HepG2 (cell line): ENCODE results near the gene MED12L. TPM values are rescaled to one million over a fixed set of nuclear protein-coding genes. Genes with fewer than 3 reads are reported as not detected.

Experiments
- ATAC-seq: fragments of 200-7000 bp; cut with Tn5 transposase; 3 replicates; pipeline ENCODE4 v1.9.1; 2020; ENCODE audit warnings: mild to moderate bottlenecking, moderate library complexity
- BruUV-seq: library from RNA; stranded (reverse); fragments of 400-500 nt; replicated peaks from 2 replicates; lab custom pipeline; 2021; lab: Mats Ljungman, UMichigan
- CTCF ChIA-PET: fragments of 300-600 bp; formaldehyde crosslinking; extraction: SDS; loops from one replicate; lab custom pipeline; 2021; ENCODE audit warnings: low total read pairs, inconsistent platforms, low intra/inter-chr PET ratio; lab: Yijun Ruan, JAX
- POLR2A ChIA-PET: fragments of 350-600 bp; sonication (Branson Sonifier 250); formaldehyde crosslinking; loops from one replicate; lab custom pipeline; 2020; ENCODE audit warnings: antibody characterized with exemption, inconsistent platforms; lab: Yijun Ruan, JAX
- DNase-seq: peaks from one replicate; pipeline ENCODE4 v3.0.0-alpha.2; 2015; ENCODE audit warnings: low spot score
- FAIRE-seq: peaks from 3 replicates; lab custom pipeline; 2011; peaks lifted over from hg19 to GRCh38; lab: Jason Lieb, UNC
- H2AFZ ChIP-seq: one replicate; pipeline ENCODE4 v1.6.1; 2011; ENCODE audit warnings: low read length, inconsistent platforms
- H3K27ac ChIP-seq: fragments of 300-600 bp; 3 replicates; pipeline ENCODE4 v1.8.0; 2011; ENCODE audit warnings: mixed run types, mild to moderate bottlenecking, mixed read lengths, low read length, inconsistent platforms; ENCODE audit not compliant: insufficient read depth; ENCODE audit errors: extremely low read length
- H3K27me3 ChIP-seq, 2 experiments: fragments of 200-600 bp in 1 of 2; 2 replicates in 1 of 2; 3 replicates in 1 of 2; pipeline versions ENCODE4 v1.6.0 to v1.8.0; 2011; ENCODE audit warnings: low read length in 2 of 2, mild to moderate bottlenecking in 2 of 2, moderate library complexity in 2 of 2, inconsistent platforms in 1 of 2; ENCODE audit not compliant: insufficient read depth in 2 of 2, control insufficient read depth in 1 of 2
- H3K36me3 ChIP-seq, 2 experiments: fragments of 200-600 bp in 1 of 2; replicated peaks in 1 of 2; 2 replicates in 1 of 2; 3 replicates in 1 of 2; pipeline versions ENCODE4 v1.5.1 to v1.8.0; 2011; ENCODE audit warnings: low read length in 2 of 2, inconsistent platforms in 1 of 2; ENCODE audit not compliant: insufficient read depth in 2 of 2, control insufficient read depth in 1 of 2
- H3K4me1 ChIP-seq: 2 replicates; pipeline ENCODE4 v1.5.1; 2012; ENCODE audit warnings: low read length, inconsistent platforms; ENCODE audit not compliant: insufficient read depth
- H3K4me2 ChIP-seq: 2 replicates; pipeline ENCODE4 v1.6.0; 2011; ENCODE audit warnings: low read depth, low read length, inconsistent platforms
- H3K4me3 ChIP-seq, 3 experiments: fragments of 200-600 bp in 1 of 3; sonication (generic), shearing (Covaris generic) in 1 of 3; replicated peaks in 1 of 3; 2 replicates each; pipeline ENCODE4 v1.5.1; 2011 to 2016; ENCODE audit warnings: low read length in 3 of 3, inconsistent platforms in 2 of 3, low read depth in 2 of 3, mild to moderate bottlenecking in 2 of 3, control low read depth in 1 of 3, mixed read lengths in 1 of 3; ENCODE audit not compliant: insufficient read depth in 1 of 3
- H3K79me2 ChIP-seq: one replicate; pipeline ENCODE4 v1.6.1; 2011; ENCODE audit warnings: low read length, inconsistent platforms; ENCODE audit not compliant: insufficient read depth
- H3K9ac ChIP-seq: 2 replicates; pipeline ENCODE4 v1.6.0; 2011; ENCODE audit warnings: mild to moderate bottlenecking, low read depth, low read length, inconsistent platforms; ENCODE audit not compliant: insufficient read depth
- H3K9me3 ChIP-seq: 2 replicates; pipeline ENCODE4 v1.5.1; 2012; ENCODE audit warnings: mild to moderate bottlenecking, low read length
- H4K20me1 ChIP-seq: 2 replicates; pipeline ENCODE4 v1.6.0; 2011; ENCODE audit warnings: inconsistent platforms, mild to moderate bottlenecking, low read length, moderate library complexity; ENCODE audit not compliant: insufficient read depth
- ADNP ChIP-seq: sonication (generic); formaldehyde crosslinking; IDR thresholded peaks from 2 replicates; pipeline ENCODE4 v1.4.0; 2020; ENCODE audit warnings: missing genetic modification reagents
- DR1 ChIP-seq: sonication (generic); formaldehyde crosslinking; IDR thresholded peaks from 2 replicates; pipeline ENCODE4 v1.8.0; 2021; ENCODE audit warnings: mild to moderate bottlenecking, missing genetic modification reagents, inconsistent platforms
- ERF ChIP-seq: IDR thresholded peaks from 2 replicates; pipeline ENCODE4 v1.6.1; 2018; ENCODE audit warnings: missing biosample characterization, missing genetic modification reagents
- FOXA3 ChIP-seq: IDR thresholded peaks from 2 replicates; pipeline ENCODE4 v1.6.1; 2016; ENCODE audit warnings: missing genetic modification reagents, missing compliant biosample characterization
- PTBP1 ChIP-seq: fragments of 200-400 bp; formaldehyde crosslinking; IDR thresholded peaks from 2 replicates; pipeline ENCODE4 v1.6.1; 2018; ENCODE audit warnings: low read length, low read depth; ENCODE audit not compliant: poor library complexity, severe bottlenecking
- RORA ChIP-seq: sonication (generic); formaldehyde crosslinking; IDR thresholded peaks from 2 replicates; pipeline ENCODE4 v1.5.0; 2020; ENCODE audit warnings: mild to moderate bottlenecking, missing genetic modification reagents, moderate library complexity
- RXRB ChIP-seq: IDR thresholded peaks from 2 replicates; pipeline ENCODE4 v1.6.1; 2016; ENCODE audit warnings: borderline replicate concordance, missing genetic modification reagents, missing compliant biosample characterization
- SOX6 ChIP-seq, 2 experiments: fragments of 450-650 bp in 1 of 2; sonication (generic) in 1 of 2; formaldehyde crosslinking in 1 of 2; IDR thresholded peaks; 2 replicates each; pipeline versions ENCODE4 v1.4.0 to v1.6.1; 2017 to 2020; ENCODE audit warnings: antibody characterized with exemption in 1 of 2, mild to moderate bottlenecking in 1 of 2, missing genetic modification reagents in 1 of 2
- ZKSCAN8 ChIP-seq: IDR thresholded peaks from 2 replicates; pipeline ENCODE4 v1.6.1; 2016; ENCODE audit warnings: borderline replicate concordance, missing genetic modification reagents, missing compliant biosample characterization
- ZNF124 ChIP-seq: sonication (generic); formaldehyde crosslinking; IDR thresholded peaks from 2 replicates; pipeline ENCODE4 v1.4.0; 2020; ENCODE audit warnings: missing genetic modification reagents
- ZNF20 ChIP-seq: sonication (generic); formaldehyde crosslinking; IDR thresholded peaks from 2 replicates; pipeline ENCODE4 v1.4.0; 2020; ENCODE audit warnings: mild to moderate bottlenecking, moderate library complexity, missing genetic modification reagents
- ZNF354B ChIP-seq: sonication (generic); formaldehyde crosslinking; IDR thresholded peaks from 2 replicates; pipeline ENCODE4 v1.8.0; 2022; ENCODE audit warnings: mild to moderate bottlenecking, missing genetic modification reagents
- ZNF883 ChIP-seq: sonication (generic); formaldehyde crosslinking; IDR thresholded peaks from 2 replicates; pipeline ENCODE4 v1.5.1; 2020; ENCODE audit warnings: mild to moderate bottlenecking, missing genetic modification reagents; ENCODE audit errors: not compliant biosample characterization
- WGBS: methylation state at CpG from one replicate; pipeline ENCODE4 v1.1.6; 2017; ENCODE audit warnings: low lambda C conversion rate; 5-methylcytosine and 5-hydroxymethylcytosine counted together
- in situ Hi-C: cut with HindIII; loops from 2 replicates; pipeline ENCODE4 v1.10.0; 2017; ENCODE audit warnings: low pct_unique_long_range_greater_than_20kb; ENCODE audit not compliant: extremely low pct_ligation_motif_present
- intact Hi-C: fragments of 100-400 bp; cut with micrococcal nuclease; formaldehyde crosslinking; loops from one replicate; pipeline ENCODE4 v1.10.0; 2022; ENCODE audit not compliant: unreplicated experiment
- polyA plus RNA-seq, 8 experiments: library from polyadenylated mRNA; depleted of rRNA in 3 of 8; stranded (reverse) in 7 of 8; unstranded in 1 of 8; fragments of >200 nt; fragmentation: Illumina TruSeq in 4 of 8; extraction: Trizol in 4 of 8; gene quantifications; 2 replicates each; pipeline versions ENCODE4 v1.2.1 to v1.2.3, GENCODE V29; 2011 to 2016; ENCODE audit warnings: low read depth in 4 of 8, missing spikeins in 1 of 8, mixed read lengths in 1 of 8; ENCODE audit not compliant: insufficient read depth in 1 of 8
- total RNA-seq, 5 experiments: library from RNA; depleted of rRNA; stranded (reverse); fragments of >200 nt; fragmentation: Illumina TruSeq; extraction: Trizol; gene quantifications; 2 replicates each; pipeline ENCODE4 v1.2.3, GENCODE V29; 2016; ENCODE audit warnings: low read depth in 1 of 5
- TF ChIP-seq, protein P1 (sequence below): sonication (generic); formaldehyde crosslinking; IDR thresholded peaks from 2 replicates; pipeline ENCODE4 v1.5.0; 2020; ENCODE audit warnings: mild to moderate bottlenecking, missing genetic modification reagents, moderate library complexity
- TF ChIP-seq, protein P2 (sequence below): sonication (generic); formaldehyde crosslinking; IDR thresholded peaks from 2 replicates; pipeline ENCODE4 v1.5.0; 2020; ENCODE audit warnings: mild to moderate bottlenecking, missing genetic modification reagents, borderline replicate concordance

The MED12L gene
- total and polyA plus RNA-seq, 2 of the 13 experiments (the other 11 are each of a cell fraction or from before 2014, with no cell fraction given) = 0.07 to 0.64 TPM

DNA sequence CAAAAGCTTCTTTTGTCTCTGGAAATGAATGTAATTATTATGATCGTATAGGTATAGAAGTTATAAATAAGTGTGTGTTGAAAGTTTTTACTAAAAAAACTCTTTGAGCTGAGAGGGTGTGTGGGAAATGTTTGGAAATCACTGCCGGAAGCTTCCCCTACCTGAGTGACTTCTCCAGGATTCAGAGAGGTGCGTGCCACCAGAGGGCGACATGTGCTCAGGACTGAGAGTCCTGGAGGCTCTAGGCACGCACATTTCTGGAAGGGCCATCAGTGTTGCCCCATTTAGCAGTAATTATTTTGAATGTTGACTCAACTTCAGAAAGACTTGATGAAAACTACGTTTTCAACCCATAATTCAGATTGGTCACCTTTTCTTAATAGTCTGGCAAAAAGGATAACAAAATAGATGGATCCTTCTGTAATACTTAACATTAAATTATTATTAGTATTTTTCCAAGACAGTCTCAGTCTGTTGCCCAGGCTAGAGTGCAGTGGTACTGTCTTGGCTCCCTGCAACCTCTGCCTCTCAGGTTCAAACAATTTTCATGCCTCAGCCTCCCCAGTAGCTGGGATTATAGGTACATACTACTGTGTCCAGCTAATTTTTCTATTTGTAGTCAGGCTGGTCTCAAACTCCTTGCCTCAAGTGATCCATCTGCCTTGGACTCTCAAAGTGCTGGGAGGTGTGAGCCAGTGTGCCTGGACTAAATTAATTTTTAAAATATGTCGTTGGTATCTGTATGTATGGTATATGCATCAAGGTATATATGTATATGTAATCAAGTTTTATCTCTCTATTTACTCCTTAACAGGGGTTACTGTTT, 83.0 kb downstream of the MED12L start (continued):
- peak; percentile 23; the same call in 1 of the 2 replicates for TF ChIP-seq FOXA3 (CRISPR knock-in tag)
- TF ChIP-seq, protein P1, sequence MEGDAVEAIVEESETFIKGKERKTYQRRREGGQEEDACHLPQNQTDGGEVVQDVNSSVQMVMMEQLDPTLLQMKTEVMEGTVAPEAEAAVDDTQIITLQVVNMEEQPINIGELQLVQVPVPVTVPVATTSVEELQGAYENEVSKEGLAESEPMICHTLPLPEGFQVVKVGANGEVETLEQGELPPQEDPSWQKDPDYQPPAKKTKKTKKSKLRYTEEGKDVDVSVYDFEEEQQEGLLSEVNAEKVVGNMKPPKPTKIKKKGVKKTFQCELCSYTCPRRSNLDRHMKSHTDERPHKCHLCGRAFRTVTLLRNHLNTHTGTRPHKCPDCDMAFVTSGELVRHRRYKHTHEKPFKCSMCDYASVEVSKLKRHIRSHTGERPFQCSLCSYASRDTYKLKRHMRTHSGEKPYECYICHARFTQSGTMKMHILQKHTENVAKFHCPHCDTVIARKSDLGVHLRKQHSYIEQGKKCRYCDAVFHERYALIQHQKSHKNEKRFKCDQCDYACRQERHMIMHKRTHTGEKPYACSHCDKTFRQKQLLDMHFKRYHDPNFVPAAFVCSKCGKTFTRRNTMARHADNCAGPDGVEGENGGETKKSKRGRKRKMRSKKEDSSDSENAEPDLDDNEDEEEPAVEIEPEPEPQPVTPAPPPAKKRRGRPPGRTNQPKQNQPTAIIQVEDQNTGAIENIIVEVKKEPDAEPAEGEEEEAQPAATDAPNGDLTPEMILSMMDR (CRISPR knock-in tag) = peak; percentile 94
- 0 out of 2 replicates have a peak, but pooled peaks have one; percentile 24 for TF ChIP-seq ZKSCAN8 (CRISPR knock-in tag)
- peak; percentile 45; the same call in 1 of the 2 replicates for TF ChIP-seq ERF (CRISPR knock-in tag)
- 0 out of 2 replicates have a peak, but pooled peaks have one; percentile 45 for TF ChIP-seq ZNF124

GRCh38 chr3:151169262-151169947, 83.9 kb downstream of the MED12L start:
- peaks cover 37% of the 10 kb centered on the region for H3K4me1 ChIP-seq
- no peak overlapping the region for H3K9ac ChIP-seq
- no peaks in the 10 kb centered on the region for H4K20me1 ChIP-seq
- H3K27me3 ChIP-seq = no peaks in the 10 kb centered on the region
- CTCF ChIA-PET = interaction anchor here (1.4 to 6.1 kb wide), 4 partner anchors 42 to 133 kb away, joined by 3 to 130 read pairs (median 18); no protein-coding TSS in a partner anchor
- 98% methylated on average over 9 of the region's 9 CpGs for WGBS
- H3K4me2 ChIP-seq = no peak overlapping the region
- no peak overlapping the region for H3K27ac ChIP-seq
- BruUV-seq = no TSS peak
- no peaks in the 10 kb centered on the region for H3K9me3 ChIP-seq
- H3K79me2 ChIP-seq = no peaks in the 10 kb centered on the region
- no peak for DNase-seq
- in situ Hi-C loops = loop anchor here (5.0 kb wide), 1 partner anchor 113 kb away; no protein-coding TSS in a partner anchor
- H3K4me3 ChIP-seq = no peak overlapping the region
- FAIRE-seq = no peak
- no peak overlapping the region for H2AFZ ChIP-seq
- POLR2A ChIA-PET = interaction anchor here (0.7 to 1.5 kb wide), 2 partner anchors 9 to 57 kb away, joined by 3 to 6 read pairs; no protein-coding TSS in a partner anchor
- intact Hi-C loops = loop anchor here (5.0 kb wide), 2 partner anchors 43 to 748 kb away; no protein-coding TSS in a partner anchor
- ATAC-seq = no peak
- no peaks in the 10 kb centered on the region for H3K36me3 ChIP-seq
- TF ChIP-seq RXRB (CRISPR knock-in tag) (no peak), ADNP (CRISPR knock-in tag) (no peak), ZNF883 (CRISPR knock-in tag) (no peak), ZNF20 (no peak), PTBP1 (no peak), ZNF354B (CRISPR knock-in tag) (no peak), RORA (CRISPR knock-in tag) (no peak), DR1 (CRISPR knock-in tag) (no peak), SOX6 (IDR thresholded peaks at IDR 0.05) (no peak), SOX6 (CRISPR knock-in tag; IDR thresholded peaks at IDR 0.05) (no peak)
- TF ChIP-seq, protein P2, sequence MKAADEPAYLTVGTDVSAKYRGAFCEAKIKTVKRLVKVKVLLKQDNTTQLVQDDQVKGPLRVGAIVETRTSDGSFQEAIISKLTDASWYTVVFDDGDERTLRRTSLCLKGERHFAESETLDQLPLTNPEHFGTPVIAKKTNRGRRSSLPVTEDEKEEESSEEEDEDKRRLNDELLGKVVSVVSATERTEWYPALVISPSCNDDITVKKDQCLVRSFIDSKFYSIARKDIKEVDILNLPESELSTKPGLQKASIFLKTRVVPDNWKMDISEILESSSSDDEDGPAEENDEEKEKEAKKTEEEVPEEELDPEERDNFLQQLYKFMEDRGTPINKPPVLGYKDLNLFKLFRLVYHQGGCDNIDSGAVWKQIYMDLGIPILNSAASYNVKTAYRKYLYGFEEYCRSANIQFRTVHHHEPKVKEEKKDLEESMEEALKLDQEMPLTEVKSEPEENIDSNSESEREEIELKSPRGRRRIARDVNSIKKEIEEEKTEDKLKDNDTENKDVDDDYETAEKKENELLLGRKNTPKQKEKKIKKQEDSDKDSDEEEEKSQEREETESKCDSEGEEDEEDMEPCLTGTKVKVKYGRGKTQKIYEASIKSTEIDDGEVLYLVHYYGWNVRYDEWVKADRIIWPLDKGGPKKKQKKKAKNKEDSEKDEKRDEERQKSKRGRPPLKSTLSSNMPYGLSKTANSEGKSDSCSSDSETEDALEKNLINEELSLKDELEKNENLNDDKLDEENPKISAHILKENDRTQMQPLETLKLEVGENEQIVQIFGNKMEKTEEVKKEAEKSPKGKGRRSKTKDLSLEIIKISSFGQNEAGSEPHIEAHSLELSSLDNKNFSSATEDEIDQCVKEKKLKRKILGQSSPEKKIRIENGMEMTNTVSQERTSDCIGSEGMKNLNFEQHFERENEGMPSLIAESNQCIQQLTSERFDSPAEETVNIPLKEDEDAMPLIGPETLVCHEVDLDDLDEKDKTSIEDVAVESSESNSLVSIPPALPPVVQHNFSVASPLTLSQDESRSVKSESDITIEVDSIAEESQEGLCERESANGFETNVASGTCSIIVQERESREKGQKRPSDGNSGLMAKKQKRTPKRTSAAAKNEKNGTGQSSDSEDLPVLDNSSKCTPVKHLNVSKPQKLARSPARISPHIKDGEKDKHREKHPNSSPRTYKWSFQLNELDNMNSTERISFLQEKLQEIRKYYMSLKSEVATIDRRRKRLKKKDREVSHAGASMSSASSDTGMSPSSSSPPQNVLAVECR = no peak
